A673 (cell line): ENCODE data around the gene CCDC9B.

Experiments
- CTCF ChIP-seq: fragments of 300-800, 200-600 bp; sonication (generic); conservative IDR thresholded peaks from 2 replicates; pipeline ENCODE4 v1.5.1; 2017; ENCODE audit warnings: low read depth, mild to moderate bottlenecking, antibody characterized with exemption, low read length, moderate library complexity, mixed read lengths
- EZH2 ChIP-seq: fragments of 200-600 bp; sonication (generic); IDR thresholded peaks from 2 replicates; pipeline ENCODE4 v1.6.1; 2017; ENCODE audit warnings: borderline replicate concordance, low read depth, mild to moderate bottlenecking, mixed read lengths, antibody characterized with exemption, low read length; ENCODE audit not compliant: poor library complexity, severe bottlenecking

GRCh38 chr15:40332113-40332781 lies 8.5 kb downstream of the CCDC9B start:
- TF ChIP-seq CTCF: no peak
- no peak for TF ChIP-seq EZH2
